ENCODE measurements around the gene CACNA1C.

CACNA1C gene

DNA sequence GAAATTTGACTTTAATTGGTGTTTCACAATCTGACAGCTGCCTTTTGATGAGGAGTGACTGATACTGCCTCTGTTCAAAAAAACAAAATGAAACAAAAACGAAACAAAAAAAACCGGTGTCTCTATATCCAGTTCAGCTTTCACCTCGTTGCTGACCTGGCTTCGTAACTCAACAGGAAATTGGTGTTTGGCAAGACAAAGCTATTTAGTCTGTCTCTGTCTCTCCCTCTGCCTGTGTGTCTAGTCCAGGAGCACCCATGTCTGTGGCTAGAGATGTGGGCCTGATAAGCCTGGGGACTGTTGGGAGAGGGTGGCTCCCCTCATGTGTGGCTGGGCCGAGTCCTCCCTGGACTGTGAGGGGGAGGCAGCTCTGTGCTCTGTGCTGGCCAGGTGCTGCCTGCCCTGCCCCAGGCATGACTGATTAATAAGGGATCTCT, 11.3 kb downstream of the CACNA1C start:
- Mint-ChIP-seq H3K27ac (ENCODE audit: low read depth) (peak overlapping the region; percentile 85), H3K4me1 (peaks cover 10% of the 10 kb centered on the region), H3K9me3 (no peaks in the 10 kb centered on the region), H3K36me3 (ENCODE audit: insufficient read depth) (no peaks in the 10 kb centered on the region), H3K27me3 (peaks cover 39% of the 10 kb centered on the region), H3K4me3 (peak overlapping the region; percentile 50)
- no peak for DNase-seq (ENCODE audit: low spot score in 2 of 2)
- peak; percentile 75 for ATAC-seq (replicated peaks; ENCODE audit: extremely low read depth, poor library complexity, severe bottlenecking)

DNA sequence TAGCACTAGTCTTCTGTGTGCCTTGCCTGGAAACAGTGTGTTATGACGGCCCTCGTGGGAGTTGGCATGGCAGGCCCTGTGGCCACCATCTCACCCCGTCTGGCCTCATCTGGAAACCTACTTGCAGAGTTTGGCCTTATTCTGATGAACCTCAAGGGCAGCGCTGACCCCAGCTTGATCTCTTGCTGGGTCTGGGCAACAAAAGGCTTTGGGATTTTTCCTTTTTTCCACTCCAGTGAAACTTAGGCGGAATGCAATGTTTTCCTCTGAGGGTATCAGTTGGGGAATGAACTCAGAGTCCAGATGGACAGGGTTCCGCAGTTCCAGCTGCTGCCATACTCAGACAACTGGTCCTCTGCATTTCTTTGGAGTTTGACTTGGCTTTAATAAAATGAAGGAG, 15.9 kb downstream of the CACNA1C start:
- Mint-ChIP-seq H3K36me3 (ENCODE audit: insufficient read depth) (no peaks in the 10 kb centered on the region), H3K4me1 (peaks cover 10% of the 10 kb centered on the region), H3K9me3 (peaks cover 10% of the 10 kb centered on the region), H3K27ac (ENCODE audit: low read depth) (no peak overlapping the region), H3K4me3 (no peak overlapping the region), H3K27me3 (peaks cover 42% of the 10 kb centered on the region)
- ATAC-seq (replicated peaks; ENCODE audit: extremely low read depth, poor library complexity, severe bottlenecking), result no peak
- DNase-seq (ENCODE audit: low spot score in 2 of 2), result no peak

DNA sequence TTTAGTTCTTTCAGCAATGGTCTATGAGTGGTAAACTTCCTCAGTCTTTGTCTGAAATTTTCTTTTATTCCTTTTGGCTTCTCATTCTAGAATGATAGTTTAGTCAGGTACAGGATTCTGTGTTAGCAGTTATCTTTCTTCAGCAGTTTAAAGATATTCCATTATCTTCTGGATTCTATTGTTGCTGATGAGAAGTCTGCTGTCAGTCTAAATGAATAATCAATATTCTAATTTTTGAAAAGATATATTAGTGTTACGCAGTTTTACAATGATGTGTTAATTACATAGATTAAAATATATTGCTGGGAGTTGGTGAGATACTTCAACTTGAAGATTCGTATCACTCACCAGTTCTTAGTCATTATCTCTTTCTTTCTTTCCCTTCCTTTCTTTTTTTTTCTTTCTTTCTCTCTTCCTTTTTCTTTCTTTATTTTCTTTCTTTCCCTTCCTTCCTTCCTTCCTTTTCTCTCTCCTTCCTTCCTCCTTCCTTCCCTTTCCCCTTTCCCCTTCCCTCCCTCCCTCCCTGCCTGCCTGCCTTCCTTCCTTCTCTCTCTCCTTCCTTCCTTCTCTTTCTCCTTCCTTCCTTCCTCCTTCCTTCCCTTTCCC, 17.8 kb downstream of the CACNA1C start:
- Mint-ChIP-seq H3K27me3 (peaks cover 46% of the 10 kb centered on the region), H3K4me1 (no peaks in the 10 kb centered on the region), H3K27ac (ENCODE audit: low read depth) (no peak overlapping the region), H3K36me3 (ENCODE audit: insufficient read depth) (no peaks in the 10 kb centered on the region), H3K9me3 (peaks cover 10% of the 10 kb centered on the region), H3K4me3 (no peak overlapping the region)
- DNase-seq (ENCODE audit: low spot score in 2 of 2) (no peak), ATAC-seq (replicated peaks; ENCODE audit: extremely low read depth, poor library complexity, severe bottlenecking) (no peak)

DNA sequence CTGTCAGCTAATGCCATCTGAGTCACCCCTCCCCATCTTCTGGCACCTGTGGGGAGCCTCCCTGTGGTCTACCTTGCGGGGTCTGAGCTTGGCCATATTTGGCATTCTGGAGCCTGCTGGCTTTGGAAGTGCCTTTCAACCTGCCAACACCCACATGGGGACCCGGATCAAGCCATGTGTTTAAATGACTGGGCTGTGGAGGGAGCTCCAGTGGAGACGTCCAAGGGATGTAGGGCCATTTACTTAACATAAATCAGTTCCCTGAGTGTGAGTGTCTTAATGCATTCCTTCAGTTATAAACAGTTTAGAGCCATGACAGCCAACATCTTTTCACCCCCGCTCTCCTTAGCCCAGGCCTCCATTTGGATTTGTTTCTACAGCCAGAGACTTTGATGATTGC, 22.0 kb downstream of the CACNA1C start:
- ATAC-seq (replicated peaks; ENCODE audit: extremely low read depth, poor library complexity, severe bottlenecking), result no peak
- DNase-seq (ENCODE audit: low spot score in 2 of 2), result no peak
- H3K4me3 Mint-ChIP-seq, result no peak overlapping the region
- H3K27me3 Mint-ChIP-seq, result peaks cover 50% of the 10 kb centered on the region
- no peaks in the 10 kb centered on the region for H3K36me3 Mint-ChIP-seq (ENCODE audit: insufficient read depth)
- H3K27ac Mint-ChIP-seq (ENCODE audit: low read depth), result no peak overlapping the region
- no peaks in the 10 kb centered on the region for H3K4me1 Mint-ChIP-seq
- H3K9me3 Mint-ChIP-seq, result peaks cover 10% of the 10 kb centered on the region

DNA sequence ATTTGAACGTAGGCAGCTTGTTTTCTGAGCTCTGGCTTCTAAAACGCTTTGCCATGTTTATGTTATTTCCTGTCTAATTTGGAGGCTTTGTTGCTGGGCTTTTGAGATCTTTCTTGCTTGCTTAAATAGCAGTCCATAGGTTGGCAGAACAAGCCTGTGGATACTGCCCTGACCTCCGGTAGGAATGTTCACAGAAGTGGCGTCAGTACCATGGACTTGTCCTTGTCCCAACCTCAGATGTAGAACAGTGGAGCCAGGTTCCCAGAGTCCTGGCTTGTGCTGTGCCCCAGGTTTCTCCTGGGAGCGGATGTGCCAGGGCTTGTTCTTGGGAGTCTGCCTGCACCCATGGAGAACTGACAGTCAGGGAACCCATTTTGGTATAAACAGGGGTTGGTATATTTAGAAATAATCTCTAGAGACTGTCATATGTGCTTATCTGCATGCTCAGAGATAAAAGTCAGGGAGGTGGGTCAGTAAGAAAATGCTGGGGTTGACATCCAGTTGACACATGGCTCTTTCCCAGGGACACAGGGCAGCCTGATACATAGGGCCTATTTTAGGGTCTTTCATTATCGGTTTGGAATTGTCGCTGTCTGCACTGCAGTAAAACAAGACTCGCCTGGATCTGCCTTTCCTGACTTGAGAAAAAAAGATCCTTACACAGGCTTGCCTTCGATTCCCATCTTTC, 22.9 kb downstream of the CACNA1C start:
- no peaks in the 10 kb centered on the region for H3K4me1 Mint-ChIP-seq
- peaks cover 50% of the 10 kb centered on the region for H3K27me3 Mint-ChIP-seq
- no peak for ATAC-seq (replicated peaks; ENCODE audit: extremely low read depth, poor library complexity, severe bottlenecking)
- H3K27ac Mint-ChIP-seq (ENCODE audit: low read depth), result no peak overlapping the region
- no peaks in the 10 kb centered on the region for H3K36me3 Mint-ChIP-seq (ENCODE audit: insufficient read depth)
- H3K9me3 Mint-ChIP-seq, result peaks cover 10% of the 10 kb centered on the region
- H3K4me3 Mint-ChIP-seq, result no peak overlapping the region
- DNase-seq (ENCODE audit: low spot score in 2 of 2), result no peak

DNA sequence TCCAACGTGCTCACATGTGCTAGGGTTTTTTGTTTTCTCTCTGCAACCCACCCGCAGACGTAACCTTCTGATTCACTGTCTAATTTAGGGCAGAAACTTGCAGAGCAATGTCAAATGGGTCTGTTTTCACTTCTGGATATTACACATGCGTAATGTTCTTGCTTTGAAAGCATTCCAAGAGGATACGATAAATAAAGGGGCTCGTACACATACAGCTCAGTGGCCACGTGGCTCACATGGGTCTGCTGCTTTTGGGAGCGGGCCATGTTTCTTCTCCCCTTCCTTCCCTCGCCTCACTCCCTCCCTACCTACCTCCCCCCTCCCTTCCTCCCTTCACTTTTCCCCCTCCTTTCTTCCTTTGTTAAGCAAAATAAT, 23.4 kb downstream of the CACNA1C start:
- H3K27me3 Mint-ChIP-seq, result peaks cover 50% of the 10 kb centered on the region
- H3K9me3 Mint-ChIP-seq, result peaks cover 6% of the 10 kb centered on the region
- DNase-seq (ENCODE audit: low spot score in 2 of 2), result no peak
- no peak for ATAC-seq (replicated peaks; ENCODE audit: extremely low read depth, poor library complexity, severe bottlenecking)
- H3K36me3 Mint-ChIP-seq (ENCODE audit: insufficient read depth), result no peaks in the 10 kb centered on the region
- no peak overlapping the region for H3K27ac Mint-ChIP-seq (ENCODE audit: low read depth)
- no peak overlapping the region for H3K4me3 Mint-ChIP-seq
- no peaks in the 10 kb centered on the region for H3K4me1 Mint-ChIP-seq

DNA sequence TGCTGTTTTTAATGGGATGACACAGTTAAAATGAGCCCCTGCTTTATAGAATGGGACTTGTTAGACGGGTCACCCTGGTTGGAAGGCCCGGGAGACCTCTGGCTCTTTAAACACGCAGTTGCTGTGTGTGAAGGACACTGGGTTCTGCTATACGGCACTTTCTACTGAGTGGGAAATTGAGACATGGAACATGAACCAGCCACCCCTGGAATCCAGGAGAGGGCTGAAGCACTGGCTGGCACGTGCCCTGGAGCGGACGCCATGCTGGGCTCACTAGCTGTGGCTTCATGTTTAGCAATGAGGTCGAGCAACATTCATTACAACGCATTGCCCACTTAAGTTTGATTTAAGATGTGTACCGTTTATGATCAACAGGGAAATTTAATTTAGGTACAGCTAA, 23.9 kb downstream of the CACNA1C start:
- Mint-ChIP-seq H3K4me3 (no peak overlapping the region), H3K27me3 (peaks cover 50% of the 10 kb centered on the region), H3K27ac (ENCODE audit: low read depth) (no peak overlapping the region)

DNA sequence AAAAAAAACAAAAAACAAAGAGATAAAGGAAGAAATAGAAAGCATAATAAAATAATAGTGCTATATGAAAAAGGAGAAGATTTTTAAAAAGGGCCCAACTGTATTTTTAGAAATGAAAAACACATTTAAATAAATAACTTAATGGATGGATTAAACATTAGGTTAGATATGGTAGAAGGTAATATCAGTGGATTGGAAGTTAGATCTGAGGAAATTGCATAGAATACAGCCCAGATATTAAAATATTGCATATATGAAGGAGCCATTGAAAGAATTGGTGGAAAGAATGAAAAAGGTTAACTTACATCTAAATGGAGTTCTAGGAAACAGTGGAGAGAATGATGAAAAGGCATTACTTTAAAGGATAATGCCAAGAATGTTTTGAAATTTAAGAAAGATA, 27.8 kb downstream of the CACNA1C start:
- Mint-ChIP-seq H3K36me3 (ENCODE audit: insufficient read depth) (no peaks in the 10 kb centered on the region), H3K9me3 (no peaks in the 10 kb centered on the region), H3K27ac (ENCODE audit: low read depth) (no peak overlapping the region), H3K27me3 (peaks cover 31% of the 10 kb centered on the region), H3K4me1 (no peaks in the 10 kb centered on the region), H3K4me3 (no peak overlapping the region)
- no peak for DNase-seq (ENCODE audit: low spot score in 2 of 2)
- ATAC-seq (replicated peaks; ENCODE audit: extremely low read depth, poor library complexity, severe bottlenecking), result no peak

More for the DNA sequence above, 23.9 kb downstream of the CACNA1C start:
- ATAC-seq (replicated peaks; ENCODE audit: extremely low read depth, poor library complexity, severe bottlenecking) (no peak), DNase-seq (ENCODE audit: low spot score in 2 of 2) (no peak)
- Mint-ChIP-seq H3K36me3 (ENCODE audit: insufficient read depth) (no peaks in the 10 kb centered on the region), H3K9me3 (peaks cover under 1% of the 10 kb centered on the region), H3K4me1 (no peaks in the 10 kb centered on the region)

DNA sequence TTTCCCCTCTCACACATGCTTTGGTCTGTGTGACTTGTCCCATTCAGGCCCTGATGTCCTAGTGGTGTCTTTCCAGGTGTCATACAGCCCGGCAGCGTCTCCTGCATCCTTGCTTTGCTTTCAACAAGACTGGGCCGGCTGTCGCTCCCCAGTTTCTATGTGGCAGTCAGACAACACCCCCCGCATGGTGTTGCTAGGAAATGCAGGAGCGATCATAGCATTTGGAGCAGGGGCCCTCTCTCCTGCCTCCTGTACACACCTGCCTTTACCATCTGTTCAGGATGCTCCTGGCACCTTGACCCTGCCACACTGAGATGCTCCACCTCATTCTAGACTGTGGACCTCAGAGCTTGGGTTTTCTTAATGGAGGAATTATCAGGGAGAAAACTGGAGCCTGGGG, 29.5 kb downstream of the CACNA1C start:
- no peaks in the 10 kb centered on the region for H3K9me3 Mint-ChIP-seq
- no peak overlapping the region for H3K4me3 Mint-ChIP-seq
- H3K36me3 Mint-ChIP-seq (ENCODE audit: insufficient read depth), result no peaks in the 10 kb centered on the region
- no peak for ATAC-seq (replicated peaks; ENCODE audit: extremely low read depth, poor library complexity, severe bottlenecking)
- peaks cover 29% of the 10 kb centered on the region for H3K27me3 Mint-ChIP-seq
- H3K27ac Mint-ChIP-seq (ENCODE audit: low read depth), result no peak overlapping the region
- H3K4me1 Mint-ChIP-seq, result no peaks in the 10 kb centered on the region
- DNase-seq (ENCODE audit: low spot score in 2 of 2), result no peak

DNA sequence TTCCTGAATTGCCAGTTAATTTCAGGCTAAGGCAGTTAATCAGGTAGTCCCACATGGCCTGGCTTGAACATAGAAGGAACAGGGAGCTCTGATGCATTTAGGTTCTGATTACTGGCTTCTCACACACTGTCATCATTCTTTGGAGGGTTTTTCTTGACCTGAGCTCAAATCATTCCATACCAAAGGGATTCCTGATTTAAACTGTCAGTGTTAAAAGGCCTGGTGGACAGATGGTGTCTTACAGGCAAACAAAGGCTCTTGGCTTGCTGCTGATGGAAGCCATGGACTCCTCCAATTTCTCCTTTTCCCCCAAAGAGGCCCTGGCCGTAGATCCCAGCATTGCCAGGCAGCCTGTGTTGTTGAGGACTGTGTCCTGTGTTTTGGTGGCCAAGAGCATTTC, 30.2 kb downstream of the CACNA1C start:
- Mint-ChIP-seq H3K4me1 (no peaks in the 10 kb centered on the region), H3K27ac (ENCODE audit: low read depth) (no peak overlapping the region), H3K4me3 (no peak overlapping the region), H3K9me3 (no peaks in the 10 kb centered on the region), H3K27me3 (peaks cover 28% of the 10 kb centered on the region), H3K36me3 (ENCODE audit: insufficient read depth) (no peaks in the 10 kb centered on the region)
- DNase-seq (ENCODE audit: low spot score in 2 of 2), result no peak
- ATAC-seq (replicated peaks; ENCODE audit: extremely low read depth, poor library complexity, severe bottlenecking), result no peak

DNA sequence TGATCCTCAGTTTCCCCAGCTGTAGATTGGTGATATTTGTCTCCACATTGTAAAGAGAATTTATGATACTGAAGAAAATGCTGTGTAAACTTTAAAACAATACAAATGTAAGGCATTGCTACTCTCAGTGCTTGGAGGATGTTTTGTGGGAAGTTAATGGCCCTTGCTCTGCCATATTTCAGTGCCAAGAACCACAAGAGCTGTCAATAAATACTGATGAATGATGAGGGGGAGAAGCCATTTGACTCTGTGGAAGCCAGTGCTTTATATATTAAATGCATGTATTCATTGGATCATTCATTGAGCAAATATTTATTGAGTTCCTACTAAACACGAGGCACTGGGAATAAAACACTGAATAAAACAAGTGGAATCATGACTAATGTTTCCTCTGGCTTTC, 30.8 kb downstream of the CACNA1C start:
- no peak for ATAC-seq (replicated peaks; ENCODE audit: extremely low read depth, poor library complexity, severe bottlenecking)
- peaks cover 22% of the 10 kb centered on the region for H3K27me3 Mint-ChIP-seq
- no peak overlapping the region for H3K4me3 Mint-ChIP-seq
- H3K4me1 Mint-ChIP-seq, result no peaks in the 10 kb centered on the region
- H3K27ac Mint-ChIP-seq (ENCODE audit: low read depth), result no peak overlapping the region
- DNase-seq (ENCODE audit: low spot score in 2 of 2), result no peak
- no peaks in the 10 kb centered on the region for H3K9me3 Mint-ChIP-seq
- no peaks in the 10 kb centered on the region for H3K36me3 Mint-ChIP-seq (ENCODE audit: insufficient read depth)

DNA sequence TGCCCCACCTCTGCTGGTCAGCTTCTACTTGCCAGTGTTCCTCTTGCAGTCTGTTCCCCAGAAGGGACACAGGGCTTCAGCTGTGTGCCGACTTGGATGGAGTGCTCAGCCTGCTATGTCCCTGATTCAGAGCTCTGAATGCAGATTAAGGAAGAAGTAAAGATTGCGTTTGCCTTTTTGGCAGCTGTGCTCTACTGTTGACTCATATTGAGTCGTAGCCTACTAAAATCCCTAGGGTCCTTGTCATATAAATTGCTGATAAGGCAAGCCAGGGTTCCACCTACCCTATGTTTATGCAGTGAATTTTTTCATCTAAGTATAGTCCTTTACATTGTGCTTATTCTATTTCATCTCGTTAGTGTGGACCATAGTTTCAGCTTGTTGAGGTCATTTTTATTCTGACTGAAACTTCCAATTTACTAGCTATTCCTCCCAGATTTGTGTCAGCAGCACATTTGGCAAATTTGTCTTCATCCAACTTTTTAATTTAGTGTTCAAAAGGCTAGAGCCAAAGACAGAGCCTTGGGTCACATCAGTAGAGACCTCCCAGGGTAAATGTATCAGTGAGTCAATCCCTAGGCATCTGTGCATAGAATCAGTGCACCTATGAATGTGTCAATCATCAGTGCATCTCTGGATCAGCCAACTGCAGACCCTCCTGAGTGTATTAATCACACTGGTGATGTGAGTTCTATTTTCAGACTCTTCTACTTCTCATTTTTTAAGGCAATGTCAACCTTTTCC, 31.9 kb downstream of the CACNA1C start:
- no peaks in the 10 kb centered on the region for H3K4me1 Mint-ChIP-seq
- no peak overlapping the region for H3K4me3 Mint-ChIP-seq
- DNase-seq (ENCODE audit: low spot score in 2 of 2), result no peak
- H3K36me3 Mint-ChIP-seq (ENCODE audit: insufficient read depth), result peaks cover 2% of the 10 kb centered on the region
- peaks cover 31% of the 10 kb centered on the region for H3K27me3 Mint-ChIP-seq
- no peak for ATAC-seq (replicated peaks; ENCODE audit: extremely low read depth, poor library complexity, severe bottlenecking)
- no peaks in the 10 kb centered on the region for H3K9me3 Mint-ChIP-seq
- H3K27ac Mint-ChIP-seq (ENCODE audit: low read depth), result no peak overlapping the region

DNA sequence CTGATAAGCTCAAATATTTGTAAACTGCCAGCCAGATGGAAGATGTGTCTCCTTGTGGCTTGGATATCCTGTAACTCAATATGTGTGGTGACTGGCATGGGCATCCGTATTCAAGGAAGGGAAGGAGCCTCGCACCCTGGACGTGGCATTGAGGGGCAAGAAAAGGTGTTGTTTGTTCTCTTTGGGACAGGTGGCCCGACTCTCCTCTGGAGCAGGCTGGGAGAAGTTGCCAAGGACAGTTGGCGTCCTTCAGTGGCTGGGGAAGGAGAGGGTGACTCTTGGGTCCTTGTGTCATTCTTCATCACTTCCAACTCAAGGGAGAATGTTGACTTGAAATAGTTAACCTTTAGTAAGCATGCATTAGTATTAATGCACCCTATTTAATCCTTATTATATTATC, 39.6 kb downstream of the CACNA1C start:
- ATAC-seq (replicated peaks; ENCODE audit: extremely low read depth, poor library complexity, severe bottlenecking), result no peak
- Mint-ChIP-seq H3K4me3 (no peak overlapping the region), H3K4me1 (peaks cover 5% of the 10 kb centered on the region), H3K27me3 (peaks cover 46% of the 10 kb centered on the region), H3K27ac (ENCODE audit: low read depth) (no peak overlapping the region), H3K36me3 (ENCODE audit: insufficient read depth) (peaks cover 4% of the 10 kb centered on the region), H3K9me3 (no peaks in the 10 kb centered on the region)
- DNase-seq (ENCODE audit: low spot score in 2 of 2), result no peak
